PC-9 (cell line): ENCODE data around the gene NUP42. TPM values are rescaled to one million over a fixed set of nuclear protein-coding genes. Genes with fewer than 3 reads are reported as not detected.

Source experiments
- BruUV-seq: library from RNA; stranded (reverse); fragments of 400-500 nt; replicated peaks from 2 replicates; lab custom pipeline; 2021; lab: Mats Ljungman, UMichigan
- CTCF ChIA-PET: fragments of 300-600 bp; sonication (Branson Sonifier 250); formaldehyde crosslinking; loops from one replicate; lab custom pipeline; 2022; ENCODE audit warnings: antibody characterized with exemption; lab: Charles Lee
- POLR2A ChIA-PET: fragments of 300-600 bp; sonication (Branson Sonifier 250); formaldehyde crosslinking; loops from one replicate; lab custom pipeline; 2022; ENCODE audit warnings: antibody characterized with exemption; ENCODE audit not compliant: unreplicated experiment; lab: Charles Lee
- DNase-seq, 2 experiments: peaks; one replicate each; pipeline versions ENCODE4 v3.0.0 to v3.0.0-alpha.2; 2015 to 2022; ENCODE audit warnings: mixed read lengths in 1 of 2
- H2AFZ ChIP-seq: fragments of 200-600 bp; sonication (generic); 2 replicates; pipeline ENCODE4 v1.8.1; 2017; ENCODE audit warnings: antibody characterized with exemption
- H3F3A ChIP-seq: fragments of 200-600 bp; sonication (generic); 2 replicates; pipeline ENCODE4 v1.8.1; 2017; ENCODE audit warnings: antibody characterized with exemption, mild to moderate bottlenecking, low read depth; ENCODE audit not compliant: insufficient read depth
- H3K27ac ChIP-seq: fragments of 200-600 bp; sonication (generic); 2 replicates; pipeline ENCODE4 v1.6.1; 2016; ENCODE audit warnings: mixed run types
- H3K27me3 ChIP-seq: fragments of 200-600 bp; sonication (generic); 2 replicates; pipeline ENCODE4 v1.6.1; 2016; ENCODE audit warnings: low read depth, mixed run types; ENCODE audit not compliant: insufficient read depth
- H3K36me3 ChIP-seq: fragments of 200-600 bp; sonication (generic); 2 replicates; pipeline ENCODE4 v1.6.1; 2016; ENCODE audit warnings: low read depth, mixed run types
- H3K4me1 ChIP-seq: fragments of 200-600 bp; sonication (generic); replicated peaks from 2 replicates; pipeline ENCODE4 v1.6.1; 2016; ENCODE audit warnings: mixed run types; ENCODE audit not compliant: insufficient read depth
- H3K4me2 ChIP-seq: fragments of 200-600 bp; sonication (generic); 2 replicates; pipeline ENCODE4 v1.6.1; 2017; ENCODE audit warnings: mixed run types
- H3K4me3 ChIP-seq: fragments of 200-600 bp; sonication (generic); 2 replicates; pipeline ENCODE4 v1.6.1; 2016; ENCODE audit warnings: mixed run types
- H3K79me2 ChIP-seq: fragments of 200-600 bp; sonication (generic); 2 replicates; pipeline ENCODE4 v1.6.1; 2017; ENCODE audit warnings: low read depth, mixed run types
- H3K9me2 ChIP-seq: fragments of 200-600 bp; sonication (generic); 2 replicates; pipeline ENCODE4 v1.8.1; 2017; ENCODE audit warnings: mild to moderate bottlenecking; ENCODE audit not compliant: insufficient read depth
- H3K9me3 ChIP-seq: fragments of 200-600 bp; sonication (generic); 2 replicates; pipeline ENCODE4 v1.8.1; 2016; ENCODE audit warnings: low read depth; ENCODE audit not compliant: insufficient read depth
- H4K20me1 ChIP-seq: fragments of 200-600 bp; sonication (generic); 2 replicates; pipeline ENCODE4 v1.8.1; 2017; ENCODE audit not compliant: insufficient read depth
- EZH2 ChIP-seq: fragments of 200-600 bp; sonication (generic); IDR thresholded peaks from 2 replicates; pipeline ENCODE4 v1.8.0; 2017; ENCODE audit warnings: antibody characterized with exemption, low read depth
- intact Hi-C: fragments of 100-400 bp; cut with micrococcal nuclease; formaldehyde crosslinking; loops from one replicate; pipeline ENCODE4 v1.10.0; 2022; ENCODE audit not compliant: unreplicated experiment
- total RNA-seq: library from RNA; stranded (reverse); gene quantifications from 2 replicates; pipeline ENCODE4 v1.2.3, GENCODE V29; 2021
- TF ChIP-seq, protein P1 (sequence below): fragments of 200-600 bp; sonication (generic); conservative IDR thresholded peaks from 2 replicates; pipeline ENCODE4 v1.6.1; 2017; ENCODE audit warnings: mixed run types, antibody characterized with exemption, mild to moderate bottlenecking, moderate library complexity

Gene NUP42
- total RNA-seq, 1 experiment from 2014 or later, result 51.3 TPM

DNA sequence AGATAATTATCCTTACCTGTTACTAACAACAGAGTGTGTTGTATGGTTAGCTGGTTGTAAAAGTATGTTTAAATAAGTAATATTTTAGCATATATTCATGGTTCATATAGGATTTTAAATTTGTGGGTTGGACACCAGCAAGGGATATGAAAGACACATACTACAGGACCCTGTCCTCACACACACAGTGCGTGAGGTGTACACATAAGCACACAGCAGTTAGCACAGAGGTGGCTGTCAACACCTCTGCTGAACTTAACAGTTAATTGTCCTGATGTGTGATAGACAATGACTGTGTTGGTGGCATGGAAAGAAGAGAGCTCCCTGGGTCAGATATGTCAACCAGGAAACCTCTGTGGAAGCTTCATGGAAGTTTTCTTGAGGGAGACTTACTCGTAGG is 23.3 kb upstream of the NUP42 start:
- CTCF ChIA-PET, result interaction anchor here (0.7 kb wide), 1 partner anchor 73 kb away, joined by 3 read pairs; no protein-coding TSS in a partner anchor
- BruUV-seq, result no TSS peak

DNA sequence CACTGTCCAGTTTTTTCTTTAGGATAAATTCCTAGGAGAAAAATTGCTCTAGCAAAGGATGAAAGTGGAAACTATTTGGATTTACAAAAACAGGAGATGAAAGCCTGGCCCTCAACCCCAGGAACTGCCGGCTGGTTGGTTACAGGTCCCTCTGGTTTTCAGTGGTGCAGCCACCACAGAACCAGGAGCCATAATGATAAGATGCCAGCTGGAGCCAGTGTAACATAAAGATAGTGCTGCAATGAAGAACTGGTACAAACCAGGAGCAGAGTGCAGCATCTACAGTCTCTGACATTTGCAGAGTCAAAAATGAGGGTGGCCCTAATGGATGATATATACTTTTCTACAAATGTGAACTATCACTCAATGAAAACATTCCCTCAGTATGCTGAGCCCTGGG is 20.4 kb upstream of the NUP42 start:
- Histone ChIP-seq H3K79me2 (no peaks in the 10 kb centered on the region), H3K9me2 (no peaks in the 10 kb centered on the region), H3K4me1 (no peaks in the 10 kb centered on the region), H3K27ac (no peak overlapping the region), H3F3A (no peaks in the 10 kb centered on the region), H4K20me1 (no peaks in the 10 kb centered on the region), H3K36me3 (no peaks in the 10 kb centered on the region), H3K27me3 (no peaks in the 10 kb centered on the region), H3K4me2 (no peak overlapping the region), H3K4me3 (no peak overlapping the region), H3K9me3 (no peaks in the 10 kb centered on the region), H2AFZ (no peak overlapping the region)
- TF ChIP-seq, protein P1, sequence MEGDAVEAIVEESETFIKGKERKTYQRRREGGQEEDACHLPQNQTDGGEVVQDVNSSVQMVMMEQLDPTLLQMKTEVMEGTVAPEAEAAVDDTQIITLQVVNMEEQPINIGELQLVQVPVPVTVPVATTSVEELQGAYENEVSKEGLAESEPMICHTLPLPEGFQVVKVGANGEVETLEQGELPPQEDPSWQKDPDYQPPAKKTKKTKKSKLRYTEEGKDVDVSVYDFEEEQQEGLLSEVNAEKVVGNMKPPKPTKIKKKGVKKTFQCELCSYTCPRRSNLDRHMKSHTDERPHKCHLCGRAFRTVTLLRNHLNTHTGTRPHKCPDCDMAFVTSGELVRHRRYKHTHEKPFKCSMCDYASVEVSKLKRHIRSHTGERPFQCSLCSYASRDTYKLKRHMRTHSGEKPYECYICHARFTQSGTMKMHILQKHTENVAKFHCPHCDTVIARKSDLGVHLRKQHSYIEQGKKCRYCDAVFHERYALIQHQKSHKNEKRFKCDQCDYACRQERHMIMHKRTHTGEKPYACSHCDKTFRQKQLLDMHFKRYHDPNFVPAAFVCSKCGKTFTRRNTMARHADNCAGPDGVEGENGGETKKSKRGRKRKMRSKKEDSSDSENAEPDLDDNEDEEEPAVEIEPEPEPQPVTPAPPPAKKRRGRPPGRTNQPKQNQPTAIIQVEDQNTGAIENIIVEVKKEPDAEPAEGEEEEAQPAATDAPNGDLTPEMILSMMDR, result no peak
- no peak for TF ChIP-seq EZH2
- intact Hi-C loops, result no loop called here
- CTCF ChIA-PET, result no interaction called here
- no TSS peak for BruUV-seq
- no peak for DNase-seq
- POLR2A ChIA-PET, result no interaction called here

More for the DNA sequence above, 23.3 kb upstream of the NUP42 start:
- Histone ChIP-seq H3F3A (no peaks in the 10 kb centered on the region), H3K79me2 (no peaks in the 10 kb centered on the region), H3K9me3 (no peaks in the 10 kb centered on the region), H3K9me2 (no peaks in the 10 kb centered on the region), H3K4me2 (no peak overlapping the region), H3K27ac (no peak overlapping the region), H2AFZ (no peak overlapping the region), H3K36me3 (no peaks in the 10 kb centered on the region), H3K27me3 (no peaks in the 10 kb centered on the region), H3K4me3 (no peak overlapping the region), H4K20me1 (no peaks in the 10 kb centered on the region), H3K4me1 (no peaks in the 10 kb centered on the region)
- no peak for TF ChIP-seq EZH2
- TF ChIP-seq, protein P1, result no peak
- POLR2A ChIA-PET, result interaction anchor here (0.6 kb wide), 1 partner anchor 318 kb away, joined by 3 read pairs; no protein-coding TSS in a partner anchor
- DNase-seq, result no peak
- intact Hi-C loops, result no loop called here

DNA sequence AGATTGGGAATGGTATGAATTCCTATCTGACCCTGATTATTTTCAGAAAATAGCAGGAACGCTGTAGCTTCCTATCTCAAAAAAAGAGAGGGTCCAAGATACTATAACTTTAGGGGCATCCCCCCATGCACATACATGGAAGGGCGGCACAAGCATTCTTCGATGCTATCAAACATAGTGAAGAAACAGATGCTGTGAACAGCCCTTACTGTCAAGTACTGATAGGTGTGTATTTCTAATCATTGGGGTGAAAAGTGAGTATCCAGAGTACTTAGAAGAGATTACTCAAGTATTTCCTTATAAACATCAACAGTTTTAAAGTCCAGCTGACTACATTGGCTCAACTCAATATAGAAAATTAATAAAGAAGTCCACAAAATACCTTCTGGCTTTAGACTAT is 17.0 kb upstream of the NUP42 start:
- ChIA-PET POLR2A (no interaction called here), CTCF (no interaction called here)
- no peaks in the 10 kb centered on the region for H3K79me2 ChIP-seq
- intact Hi-C loops, result no loop called here
- no peak overlapping the region for H3K4me3 ChIP-seq
- H3K4me2 ChIP-seq, result no peak overlapping the region
- no peaks in the 10 kb centered on the region for H3K4me1 ChIP-seq
- H2AFZ ChIP-seq, result no peak overlapping the region
- DNase-seq, result no peak
- BruUV-seq, result no TSS peak
- H3K9me2 ChIP-seq, result no peaks in the 10 kb centered on the region
- H3F3A ChIP-seq, result no peaks in the 10 kb centered on the region
- H3K36me3 ChIP-seq, result no peaks in the 10 kb centered on the region
- H3K27me3 ChIP-seq, result no peaks in the 10 kb centered on the region
- no peaks in the 10 kb centered on the region for H3K9me3 ChIP-seq
- no peak for TF ChIP-seq EZH2
- TF ChIP-seq, protein P1, result no peak
- no peaks in the 10 kb centered on the region for H4K20me1 ChIP-seq
- H3K27ac ChIP-seq, result no peak overlapping the region
